HFFc6 (cell line): ENCODE data around the gene CSMD2. TPM values are rescaled to one million over a fixed set of nuclear protein-coding genes. Genes with fewer than 3 reads are reported as not detected.

ENCODE experiments used
- DNase-seq: peaks from one replicate; pipeline ENCODE4 v3.0.0-alpha.2; 2018
- H3K27ac Mint-ChIP-seq: 2 replicates; pipeline ENCODE4 v1.8.0; 2020; ENCODE audit warnings: mild to moderate bottlenecking, mixed read lengths
- H3K27me3 Mint-ChIP-seq: 2 replicates; pipeline ENCODE4 v1.8.0; 2021; ENCODE audit warnings: mild to moderate bottlenecking, moderate library complexity, mixed read lengths; ENCODE audit not compliant: insufficient read depth
- H3K36me3 Mint-ChIP-seq: 2 replicates; pipeline ENCODE4 v1.8.0; 2021; ENCODE audit warnings: low read depth, mixed read lengths
- H3K4me1 Mint-ChIP-seq: 2 replicates; pipeline ENCODE4 v1.8.0; 2020; ENCODE audit warnings: low read depth, mixed read lengths
- H3K4me3 Mint-ChIP-seq: 2 replicates; pipeline ENCODE4 v1.8.0; 2020; ENCODE audit warnings: mild to moderate bottlenecking, moderate library complexity, mixed read lengths
- H3K9me3 Mint-ChIP-seq: 2 replicates; pipeline ENCODE4 v1.8.0; 2020; ENCODE audit warnings: mild to moderate bottlenecking, mixed read lengths
- CTCF ChIP-seq: fragments of 200-600 bp; sonication (generic); IDR thresholded peaks from 2 replicates; pipeline ENCODE4 v1.5.0; 2021; ENCODE audit warnings: antibody characterized with exemption, mild to moderate bottlenecking
- total RNA-seq, 6 experiments: library from RNA; stranded (reverse); fragmentation: NEBNext Ultra II Directional; extraction: Animal tissue kit (Norgen Biotek cat#: 25700); gene quantifications; 2 replicates in 1 of 6; 3 replicates in 5 of 6; pipeline ENCODE4 v1.2.3, GENCODE V29; 2021

Gene CSMD2
- total RNA-seq, 6 experiments from 2014 or later, result 0.77 to 3.2 (median 1.2) TPM

DNA sequence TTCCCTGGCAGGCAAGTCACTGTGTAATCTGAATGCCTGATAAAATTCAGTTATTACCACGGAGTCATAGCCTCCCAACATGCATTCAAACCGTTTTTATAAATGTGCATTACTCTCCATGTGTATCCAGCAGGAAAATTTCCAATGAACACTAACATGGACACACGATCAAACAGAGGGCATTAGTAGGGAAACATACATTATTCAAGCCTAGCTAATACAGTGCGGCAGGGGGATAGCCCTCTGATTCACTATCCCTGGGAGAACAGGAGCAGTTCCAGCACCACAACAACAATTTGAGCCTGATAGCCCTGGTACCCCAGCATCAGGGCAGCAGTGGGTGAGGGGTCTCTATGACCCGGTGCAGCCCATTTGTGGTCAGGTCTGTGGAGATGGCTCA, 337.0 kb downstream of the CSMD2 start:
- TF ChIP-seq CTCF, result no peak
- no peaks in the 10 kb centered on the region; the same call in none of the 2 replicates for H3K27me3 Mint-ChIP-seq
- DNase-seq, result no peak
- no peak overlapping the region for H3K4me3 Mint-ChIP-seq
- H3K27ac Mint-ChIP-seq, result no peak overlapping the region
- no peaks in the 10 kb centered on the region for H3K4me1 Mint-ChIP-seq
- peaks cover 10% of the 10 kb centered on the region; the same call in 1 of the 2 replicates for H3K36me3 Mint-ChIP-seq
- H3K9me3 Mint-ChIP-seq, result peaks cover 34% of the 10 kb centered on the region

- no peak overlapping the region for H3K27ac Mint-ChIP-seq
- no peak for DNase-seq
- H3K36me3 Mint-ChIP-seq, result peaks cover 13% of the 10 kb centered on the region; the same call in 1 of the 2 replicates
- H3K4me3 Mint-ChIP-seq, result no peak overlapping the region
- H3K4me1 Mint-ChIP-seq, result no peaks in the 10 kb centered on the region
- H3K27me3 Mint-ChIP-seq, result peaks cover 1% of the 10 kb centered on the region
- H3K9me3 Mint-ChIP-seq, result peaks cover 38% of the 10 kb centered on the region
- no peak for TF ChIP-seq CTCF
Measured at GRCh38 chr1:33826711-33827110, 338.3 kb downstream of the CSMD2 start.

- Mint-ChIP-seq H3K27ac (no peak overlapping the region), H3K4me1 (no peaks in the 10 kb centered on the region), H3K36me3 (peaks cover 15% of the 10 kb centered on the region; the same call in 1 of the 2 replicates), H3K27me3 (peaks cover 2% of the 10 kb centered on the region), H3K4me3 (no peak overlapping the region), H3K9me3 (peaks cover 41% of the 10 kb centered on the region)
- DNase-seq, result no peak
- no peak for TF ChIP-seq CTCF
Measured at GRCh38 chr1:33826311-33826710, 338.7 kb downstream of the CSMD2 start.

GRCh38 chr1:33825506-33825905, 339.5 kb downstream of the CSMD2 start:
- no peak for TF ChIP-seq CTCF
- no peak for DNase-seq
- Mint-ChIP-seq H3K36me3 (peaks cover 15% of the 10 kb centered on the region; the same call in 1 of the 2 replicates), H3K9me3 (peaks cover 37% of the 10 kb centered on the region), H3K4me3 (no peak overlapping the region), H3K27ac (no peak overlapping the region), H3K27me3 (peaks cover 6% of the 10 kb centered on the region), H3K4me1 (no peaks in the 10 kb centered on the region)

- DNase-seq, result no peak
- H3K36me3 Mint-ChIP-seq, result peaks cover 15% of the 10 kb centered on the region; the same call in 1 of the 2 replicates
- H3K27me3 Mint-ChIP-seq, result peaks cover 6% of the 10 kb centered on the region
- H3K27ac Mint-ChIP-seq, result no peak overlapping the region
- H3K4me1 Mint-ChIP-seq, result no peaks in the 10 kb centered on the region
- no peak overlapping the region for H3K4me3 Mint-ChIP-seq
- H3K9me3 Mint-ChIP-seq, result peaks cover 35% of the 10 kb centered on the region
- no peak for TF ChIP-seq CTCF
Measured at GRCh38 chr1:33824971-33825370, 340.1 kb downstream of the CSMD2 start.

DNA sequence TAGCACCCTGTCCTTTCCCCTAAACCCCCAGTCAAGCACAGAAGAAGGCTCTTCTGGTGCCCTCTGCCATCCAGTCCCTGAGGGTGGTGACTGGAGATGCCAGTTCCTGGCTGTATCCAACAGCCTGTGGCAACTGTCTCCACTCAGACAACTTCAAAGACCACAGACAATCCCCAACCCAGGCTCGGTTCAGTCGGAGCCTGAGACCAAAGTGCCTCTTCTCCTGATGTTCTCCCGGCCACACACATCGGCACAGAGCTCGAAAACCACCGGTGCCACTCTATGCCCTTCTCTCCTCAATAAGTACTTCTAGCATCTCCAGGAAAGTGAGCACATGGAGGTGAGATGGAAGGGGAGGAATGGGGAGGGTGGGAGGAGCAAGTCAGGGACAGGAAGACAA, 340.7 kb downstream of the CSMD2 start:
- Mint-ChIP-seq H3K27ac (no peak overlapping the region), H3K4me1 (no peaks in the 10 kb centered on the region), H3K27me3 (peaks cover 6% of the 10 kb centered on the region), H3K4me3 (no peak overlapping the region), H3K36me3 (peaks cover 15% of the 10 kb centered on the region; the same call in 1 of the 2 replicates), H3K9me3 (peaks cover 33% of the 10 kb centered on the region)
- TF ChIP-seq CTCF, result no peak
- DNase-seq, result no peak
